NCI-H524 treated with DMSO at 0.1 percent for 48 hours (cell line): ENCODE data around the gene ADARB2.
"Not testable (repeated sequence)": the region's sequence is repeated elsewhere in the genome, so short reads cannot be mapped to it uniquely, and the experiment has no call there.

ENCODE experiments used
- DNase-seq: peaks from one replicate; lab custom pipeline; 2025; lab: John Stamatoyannopoulos, UW

ADARB2 gene

DNA sequence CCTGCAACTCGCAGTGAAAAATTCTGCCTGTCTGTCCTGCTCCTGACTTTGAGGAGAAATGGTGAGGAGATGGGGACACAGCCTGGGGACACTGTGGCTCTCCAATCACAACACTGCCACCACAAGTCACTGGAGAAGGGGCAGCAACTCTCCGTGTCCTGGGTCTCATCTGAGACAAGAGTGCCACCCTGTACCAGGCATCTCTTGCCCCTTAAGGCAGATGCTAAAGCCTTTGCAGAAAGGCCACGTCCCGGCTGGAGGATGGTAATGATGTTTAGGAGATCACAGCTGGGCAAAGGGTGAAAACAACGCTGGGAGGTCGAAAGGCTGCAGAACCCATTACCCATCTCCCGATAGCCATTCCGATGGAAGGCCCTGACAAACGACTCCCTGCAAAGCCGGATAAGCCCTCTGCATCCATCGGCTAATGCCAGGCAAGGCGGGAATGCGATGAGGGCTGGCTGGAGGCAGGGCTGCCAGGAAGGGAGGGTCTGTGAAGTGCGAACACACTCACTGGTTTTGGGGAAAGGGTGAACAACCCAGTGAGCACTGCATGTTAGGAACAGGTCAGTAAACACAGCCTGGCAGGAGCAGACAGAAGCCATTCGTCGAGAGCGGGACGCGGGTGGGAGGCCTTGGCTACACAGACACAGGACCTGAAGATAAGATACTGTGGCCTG lies 190.8 kb downstream of the ADARB2 start:
- DNase-seq = no peak

- DNase-seq = no peak
Observed at GRCh38 chr10:1545524-1545923, 191.8 kb downstream of the ADARB2 start.

GRCh38 chr10:1544929-1545328 lies 192.4 kb downstream of the ADARB2 start:
- no peak for DNase-seq

DNA sequence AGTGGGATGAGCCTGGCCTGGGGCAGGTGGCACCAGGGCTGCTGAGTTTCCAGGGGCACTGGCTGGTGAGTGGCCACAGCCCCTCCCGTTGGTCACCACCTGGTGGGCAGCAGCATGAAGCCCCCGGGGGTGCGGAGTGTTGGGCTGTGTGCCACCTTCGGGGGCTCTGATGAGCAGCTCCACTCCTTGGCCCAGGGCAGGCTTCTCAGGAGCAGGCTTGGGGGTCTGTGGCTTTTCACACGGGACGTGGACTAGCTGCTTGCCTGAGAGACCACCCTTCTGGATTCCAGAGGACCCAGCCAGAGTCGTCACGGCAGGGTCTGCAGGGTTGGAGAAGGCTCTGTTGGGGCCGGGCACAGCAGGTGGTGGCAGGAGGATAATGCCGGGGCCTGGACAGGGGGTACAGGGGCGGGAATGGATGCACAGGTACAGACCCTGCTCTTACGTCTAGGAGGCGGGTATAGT lies 193.1 kb downstream of the ADARB2 start:
- no peak for DNase-seq

GRCh38 chr10:1543596-1543995 lies 193.7 kb downstream of the ADARB2 start:
- no peak for DNase-seq

DNA sequence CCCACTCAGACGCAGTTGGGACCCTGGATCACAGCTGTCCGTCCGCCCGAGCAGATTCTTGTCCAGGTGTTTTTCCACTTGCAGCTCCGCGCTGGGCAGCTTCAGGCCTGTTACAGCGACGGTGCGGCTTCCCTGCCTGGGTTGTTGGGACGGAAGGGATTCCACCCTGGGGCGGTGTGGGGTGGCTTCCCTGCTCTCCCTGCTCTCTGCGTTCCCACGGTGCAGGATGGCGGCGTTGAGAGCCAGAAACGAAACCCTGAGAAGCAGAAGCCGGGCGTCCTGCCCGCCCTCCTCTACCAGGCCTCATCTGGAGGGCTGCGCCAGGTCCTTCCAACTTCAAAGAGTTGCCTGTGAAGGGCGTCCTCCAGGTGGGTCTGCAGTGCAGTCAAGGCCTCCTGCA lies 194.4 kb downstream of the ADARB2 start:
- DNase-seq = no peak

- no peak for DNase-seq
Observed at GRCh38 chr10:1540144-1540543, 197.2 kb downstream of the ADARB2 start.

DNA sequence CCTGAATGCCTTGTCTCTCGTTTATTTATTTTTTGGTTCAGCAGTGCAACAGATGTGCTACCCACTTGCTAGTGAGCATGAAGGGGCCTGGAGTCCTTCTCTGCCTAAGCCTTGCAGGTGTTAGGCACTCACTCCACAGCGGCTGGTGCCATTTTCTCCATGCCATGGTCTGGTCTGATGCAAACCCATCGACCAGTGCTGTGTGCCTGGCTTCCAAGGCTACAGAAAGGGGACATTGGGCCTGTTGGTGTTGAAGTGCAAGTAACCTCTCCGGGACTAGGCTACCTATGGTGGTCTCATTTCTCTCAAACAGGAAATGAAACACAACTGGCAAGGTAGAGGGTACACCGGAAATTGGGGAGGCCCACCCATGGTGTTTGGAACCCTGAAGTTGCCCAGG lies 198.1 kb downstream of the ADARB2 start:
- DNase-seq = no peak

DNA sequence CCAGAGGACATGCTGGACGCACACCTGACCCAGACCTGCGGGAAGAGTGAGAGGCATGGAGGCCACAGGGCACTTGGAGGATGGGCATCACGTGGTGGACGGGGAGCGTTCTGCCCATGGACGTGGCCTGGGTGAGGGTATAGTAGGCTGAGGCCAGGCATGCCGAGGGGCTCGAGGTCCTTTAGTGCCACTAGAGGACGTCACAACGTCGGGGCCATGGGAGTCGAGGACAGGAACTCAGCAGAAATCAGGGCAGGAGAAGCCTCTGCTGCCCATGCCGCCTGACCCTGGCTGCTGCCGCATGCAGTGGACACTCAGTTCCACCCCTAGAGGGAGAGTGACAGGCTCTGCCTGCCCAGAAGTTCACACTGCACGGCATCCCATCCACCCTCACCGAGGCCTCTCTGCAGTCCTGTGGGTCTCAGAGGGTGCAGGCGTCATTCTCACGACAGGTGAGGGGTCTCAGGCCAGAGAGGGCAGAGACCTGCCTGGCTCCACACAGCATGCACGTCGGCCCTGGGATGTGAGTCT lies 198.7 kb downstream of the ADARB2 start:
- no peak for DNase-seq

GRCh38 chr10:1538121-1538520 lies 199.2 kb downstream of the ADARB2 start:
- no peak for DNase-seq

DNA sequence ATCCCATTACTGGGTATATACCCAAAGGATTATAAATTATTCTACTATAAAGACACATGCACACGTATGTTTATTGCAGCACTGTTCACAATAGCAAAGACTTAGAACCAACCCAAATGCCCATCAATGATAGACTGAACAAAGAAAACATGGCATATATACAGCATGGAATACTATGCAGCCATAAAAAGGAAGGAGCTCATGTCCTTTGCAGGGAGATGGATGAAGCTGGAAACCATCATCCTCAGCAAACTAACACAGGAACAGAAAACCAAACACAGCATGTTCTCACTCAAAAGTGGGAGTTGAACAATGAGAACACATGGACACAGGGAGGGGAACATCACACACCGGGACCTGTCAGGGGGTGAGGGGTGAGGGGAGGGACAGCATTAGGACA lies 199.9 kb downstream of the ADARB2 start:
- not testable (repeated sequence) for DNase-seq

- DNase-seq = no peak
Observed at GRCh38 chr10:1536341-1536740, 201.0 kb downstream of the ADARB2 start.

- DNase-seq = no peak
Observed at GRCh38 chr10:1535301-1535965, 201.9 kb downstream of the ADARB2 start.

DNA sequence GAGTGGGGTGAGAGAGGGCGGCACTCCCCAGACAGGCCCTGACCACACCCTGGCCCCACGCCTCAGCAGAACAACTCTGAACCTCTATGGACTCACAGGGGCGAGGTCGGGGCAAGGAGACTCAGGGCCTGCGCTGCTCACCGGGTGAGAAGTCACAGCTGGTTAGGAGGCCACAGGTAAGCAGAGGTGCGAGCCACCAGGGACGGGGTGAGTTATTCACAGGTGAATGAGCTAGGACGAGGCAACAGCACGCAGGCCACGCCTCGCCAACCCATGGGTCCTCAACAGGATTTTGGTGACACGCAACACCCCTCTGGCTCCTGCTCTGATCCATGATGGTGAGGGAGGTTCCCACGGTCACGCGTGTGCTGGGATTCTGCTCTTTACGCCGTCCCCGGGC lies 202.5 kb downstream of the ADARB2 start:
- DNase-seq = no peak

- DNase-seq = no peak
Observed at GRCh38 chr10:1532636-1533035, 204.7 kb downstream of the ADARB2 start.

GRCh38 chr10:1531883-1532597 lies 205.3 kb downstream of the ADARB2 start:
- DNase-seq = no peak

DNA sequence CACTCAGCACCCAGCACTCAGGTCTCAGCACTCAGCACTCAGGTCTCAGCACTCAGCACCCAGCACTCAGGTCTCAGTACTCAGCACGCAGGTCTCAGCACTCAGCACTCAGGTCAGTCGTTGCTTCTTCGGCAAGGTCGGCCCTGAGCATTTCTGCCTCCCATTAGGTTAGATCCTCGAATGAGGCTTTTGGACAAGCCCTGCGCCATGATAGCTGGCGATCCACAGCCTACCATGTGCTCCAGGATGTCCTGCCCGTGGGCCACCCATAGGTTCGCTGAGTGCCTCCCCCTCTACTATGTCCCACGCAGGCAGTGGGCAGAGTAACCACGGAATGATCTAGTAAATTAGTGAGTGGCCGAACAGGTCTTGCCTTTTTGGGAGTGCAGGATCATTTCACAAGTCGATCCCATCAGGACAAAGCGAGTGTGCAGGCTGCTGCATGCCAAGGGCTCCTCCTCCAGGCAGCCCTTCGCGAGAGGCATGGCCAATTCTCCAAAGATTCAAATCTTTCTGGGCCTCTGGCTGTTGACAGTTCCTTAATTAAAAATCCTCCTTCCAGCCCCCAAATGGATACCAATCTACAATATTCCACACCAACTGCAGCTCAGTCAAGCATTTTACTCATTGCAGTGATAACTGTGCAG lies 206.3 kb downstream of the ADARB2 start:
- DNase-seq = no peak

GRCh38 chr10:1529806-1530413 lies 207.4 kb downstream of the ADARB2 start:
- no peak for DNase-seq

GRCh38 chr10:1527951-1528350 lies 209.4 kb downstream of the ADARB2 start:
- no peak for DNase-seq

DNA sequence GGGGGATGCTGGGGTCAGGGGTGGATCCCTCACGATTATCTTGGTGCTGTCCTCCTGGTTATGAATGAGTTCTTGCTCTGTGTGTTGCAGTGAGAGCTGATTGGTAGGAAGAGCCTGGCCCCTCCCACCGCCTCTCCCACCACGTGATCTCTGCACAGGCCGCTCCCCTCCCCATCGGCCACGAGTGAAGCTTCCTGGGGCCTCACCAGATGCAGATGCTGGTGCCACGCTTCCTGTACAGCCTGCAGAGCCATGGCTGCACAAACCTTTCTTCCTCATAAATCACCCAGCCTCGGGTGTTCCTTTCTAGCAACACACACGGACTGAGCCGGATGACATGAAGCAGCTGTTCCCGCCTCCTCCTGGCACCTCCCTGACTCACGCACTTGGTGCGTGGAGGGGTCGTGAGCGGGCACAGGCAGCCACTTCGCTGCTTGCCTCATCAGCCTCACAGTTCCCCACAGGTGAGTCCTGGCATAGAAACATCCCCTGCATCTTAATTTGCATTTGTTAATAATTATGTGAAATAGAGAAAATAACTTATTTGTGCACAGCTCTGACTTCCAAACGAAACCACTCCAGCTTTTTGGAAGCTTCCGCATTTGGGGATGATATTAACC lies 210.8 kb downstream of the ADARB2 start:
- DNase-seq = no peak

DNA sequence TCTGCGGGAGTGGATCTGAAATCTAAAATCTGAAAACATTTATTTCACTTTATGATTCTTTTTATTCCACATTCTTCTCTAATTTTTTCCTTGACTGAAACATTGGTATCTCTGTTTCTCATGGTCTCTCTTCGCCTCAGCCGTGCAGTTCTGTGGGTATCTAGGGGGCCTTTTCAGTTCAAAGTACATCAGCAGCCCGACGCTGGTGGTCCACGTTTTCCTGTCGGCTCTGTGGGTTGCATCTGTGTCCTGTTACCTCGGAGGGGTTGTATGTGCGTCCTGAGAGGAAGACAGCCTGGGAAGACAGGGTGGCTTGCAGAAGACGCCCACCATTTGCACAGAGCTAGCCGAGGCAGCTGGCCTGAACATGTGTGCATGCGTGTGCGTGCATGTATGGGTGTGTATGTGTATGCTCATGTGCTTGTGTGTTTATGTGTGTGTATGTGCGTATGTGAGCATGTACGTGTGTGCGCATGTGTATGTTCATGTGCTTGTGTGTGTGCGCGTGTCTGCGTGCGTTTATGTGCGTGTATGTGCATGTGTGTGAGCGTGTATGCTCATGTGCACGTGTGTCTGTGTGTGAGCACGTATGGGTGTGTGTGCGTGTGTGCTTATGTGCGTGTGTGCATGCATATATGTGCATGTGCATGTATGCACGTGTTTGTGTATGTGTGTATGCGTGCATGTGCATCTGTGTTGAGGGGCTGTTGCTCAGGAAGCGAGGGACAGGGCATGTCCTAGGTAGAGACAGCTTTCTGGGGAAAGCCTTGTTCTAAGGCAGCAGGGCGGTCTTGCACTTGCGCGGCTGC lies 211.8 kb downstream of the ADARB2 start:
- DNase-seq = no peak
